GM12878 (cell line): ENCODE results near the gene ANKRD55.

ENCODE experiments used
- EP300 ChIP-seq, 2 experiments: fragments of 150-350 bp in 1 of 2; IDR thresholded peaks; 2 replicates each; pipeline ENCODE4 v1.6.1; 2011 to 2012; ENCODE audit warnings: low read depth in 2 of 2, low read length in 2 of 2, borderline replicate concordance in 1 of 2, improper control_type of control experiment in 1 of 2, inconsistent platforms in 1 of 2; ENCODE audit not compliant: control insufficient read depth in 1 of 2
- ESRRA ChIP-seq: IDR thresholded peaks from 2 replicates; pipeline ENCODE4 v1.6.1; 2012; ENCODE audit warnings: mild to moderate bottlenecking, low read length, improper control_type of control experiment
- FOXM1 ChIP-seq: IDR thresholded peaks from 2 replicates; pipeline ENCODE4 v1.6.1; 2012; ENCODE audit warnings: low read depth, mild to moderate bottlenecking, inconsistent platforms, low read length, moderate library complexity
- IKZF1 ChIP-seq: fragments of 450-650 bp; conservative IDR thresholded peaks from 2 replicates; pipeline ENCODE4 v1.6.1; 2017; ENCODE audit warnings: antibody characterized with exemption, mild to moderate bottlenecking
- TF ChIP-seq, protein P1 (sequence below), 3 experiments: IDR thresholded peaks in 2 of 3; conservative IDR thresholded peaks in 1 of 3; 2 replicates each; pipeline ENCODE4 v1.5.1; 2011; ENCODE audit warnings: low read depth in 3 of 3, low read length in 3 of 3, mild to moderate bottlenecking in 3 of 3, control low read depth in 2 of 3, moderate library complexity in 2 of 3, inconsistent platforms in 1 of 3, mixed read lengths in 1 of 3; ENCODE audit not compliant: control insufficient read depth in 2 of 3, insufficient read depth in 1 of 3; ENCODE audit errors: extremely low read depth in 1 of 3

DNA sequence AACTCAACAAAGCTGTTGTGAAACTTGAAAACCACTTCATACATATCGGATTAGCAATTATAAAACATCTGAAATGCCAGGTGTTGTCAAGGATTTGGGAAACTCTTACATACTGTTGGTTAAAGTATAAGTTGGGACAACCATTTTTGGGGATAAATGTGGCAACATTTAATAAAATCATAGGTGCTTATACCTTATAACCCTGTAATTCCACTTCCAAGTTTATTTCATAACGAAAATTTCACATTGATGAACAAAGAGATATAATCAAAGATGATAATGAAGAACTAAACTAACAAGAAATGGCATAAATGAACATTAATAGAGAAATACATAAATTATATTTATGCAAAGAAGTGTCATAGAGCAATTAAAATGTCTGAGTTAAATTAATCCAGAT, 54.3 kb downstream of the ANKRD55 start:
- no peak for TF ChIP-seq FOXM1
- TF ChIP-seq ESRRA, result no peak
- TF ChIP-seq, protein P1, sequence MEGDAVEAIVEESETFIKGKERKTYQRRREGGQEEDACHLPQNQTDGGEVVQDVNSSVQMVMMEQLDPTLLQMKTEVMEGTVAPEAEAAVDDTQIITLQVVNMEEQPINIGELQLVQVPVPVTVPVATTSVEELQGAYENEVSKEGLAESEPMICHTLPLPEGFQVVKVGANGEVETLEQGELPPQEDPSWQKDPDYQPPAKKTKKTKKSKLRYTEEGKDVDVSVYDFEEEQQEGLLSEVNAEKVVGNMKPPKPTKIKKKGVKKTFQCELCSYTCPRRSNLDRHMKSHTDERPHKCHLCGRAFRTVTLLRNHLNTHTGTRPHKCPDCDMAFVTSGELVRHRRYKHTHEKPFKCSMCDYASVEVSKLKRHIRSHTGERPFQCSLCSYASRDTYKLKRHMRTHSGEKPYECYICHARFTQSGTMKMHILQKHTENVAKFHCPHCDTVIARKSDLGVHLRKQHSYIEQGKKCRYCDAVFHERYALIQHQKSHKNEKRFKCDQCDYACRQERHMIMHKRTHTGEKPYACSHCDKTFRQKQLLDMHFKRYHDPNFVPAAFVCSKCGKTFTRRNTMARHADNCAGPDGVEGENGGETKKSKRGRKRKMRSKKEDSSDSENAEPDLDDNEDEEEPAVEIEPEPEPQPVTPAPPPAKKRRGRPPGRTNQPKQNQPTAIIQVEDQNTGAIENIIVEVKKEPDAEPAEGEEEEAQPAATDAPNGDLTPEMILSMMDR (IDR thresholded peaks at IDR 0.05 in 2 of 3, conservative IDR thresholded peaks at IDR 0.05 in 1 of 3; ENCODE audit: control insufficient read depth in 2 of 3, extremely low read depth in 1 of 3, insufficient read depth in 1 of 3, low read depth in 3 of 3, low read length in 3 of 3), result no peak
- no peak for TF ChIP-seq IKZF1
- no peak for TF ChIP-seq EP300 (IDR thresholded peaks at IDR 0.05; ENCODE audit: borderline replicate concordance in 1 of 2, control insufficient read depth in 1 of 2, low read depth in 2 of 2, low read length in 2 of 2)
